Stimulated activated CD8-positive, alpha-beta memory T cell treated with anti-CD3 and anti-CD28 coated beads, Interleukin-12 subunit alpha, Interleukin-12 subunit beta, amount 100 ng/mL, for 24 hours (primary cell): ENCODE results near the gene TMEM140.
"Not testable (repeated sequence)": the region's sequence is repeated elsewhere in the genome, so short reads cannot be mapped to it uniquely, and the experiment has no call there.

Source experiments
- DNase-seq: peaks from one replicate; pipeline ENCODE4 v3.0.0-alpha.2; 2020; ENCODE audit errors: extremely low read depth

Gene TMEM140

GRCh38 chr7:135147899-135148721 is at the start of gene TMEM140:
TSS of gene TMEM140 (plus strand) at chr7:135148072. CDS start at chr7:135164442, 16,370 bp downstream.
- no peak for DNase-seq

- no peak for DNase-seq
Measured at GRCh38 chr7:135098391-135098790, 49.5 kb upstream of the TMEM140 start.

GRCh38 chr7:135100856-135101255 is 47.0 kb upstream of the TMEM140 start:
- DNase-seq, result no peak

- DNase-seq, result no peak
Measured at GRCh38 chr7:135102372-135102771, 45.5 kb upstream of the TMEM140 start.

- DNase-seq, result no peak
Measured at GRCh38 chr7:135109562-135109961, 38.3 kb upstream of the TMEM140 start.

GRCh38 chr7:135109976-135110375 is 37.9 kb upstream of the TMEM140 start:
- DNase-seq, result no peak

- DNase-seq, result no peak
Measured at GRCh38 chr7:135111379-135111778, 36.5 kb upstream of the TMEM140 start.

- no peak for DNase-seq
Measured at GRCh38 chr7:135114622-135115021, 33.2 kb upstream of the TMEM140 start.

- no peak for DNase-seq
Measured at GRCh38 chr7:135117096-135117495, 30.8 kb upstream of the TMEM140 start.

- DNase-seq, result no peak
Measured at GRCh38 chr7:135121868-135122267, 26.0 kb upstream of the TMEM140 start.

- not testable (repeated sequence) for DNase-seq
Measured at GRCh38 chr7:135124631-135125030, 23.2 kb upstream of the TMEM140 start.

GRCh38 chr7:135128931-135129330 is 18.9 kb upstream of the TMEM140 start:
- DNase-seq, result no peak

GRCh38 chr7:135129579-135129978 is 18.3 kb upstream of the TMEM140 start:
- DNase-seq, result no peak

GRCh38 chr7:135143885-135144668 is 3.8 kb upstream of the TMEM140 start:
- no peak for DNase-seq

GRCh38 chr7:135147341-135147898 is 452 bp upstream of the TMEM140 start:
- no peak for DNase-seq

GRCh38 chr7:135150072-135150782 is 2.4 kb downstream of the TMEM140 start:
- no peak for DNase-seq

GRCh38 chr7:135151132-135151531 is 3.3 kb downstream of the TMEM140 start:
- DNase-seq, result no peak

- DNase-seq, result no peak
Measured at GRCh38 chr7:135151533-135151932, 3.7 kb downstream of the TMEM140 start.

GRCh38 chr7:135152442-135152841 is 4.6 kb downstream of the TMEM140 start:
- DNase-seq, result no peak

- DNase-seq, result no peak
Measured at GRCh38 chr7:135154734-135155133, 6.9 kb downstream of the TMEM140 start.

- no peak for DNase-seq
Measured at GRCh38 chr7:135156290-135156689, 8.4 kb downstream of the TMEM140 start.

- DNase-seq, result no peak
Measured at GRCh38 chr7:135158141-135158655, 10.3 kb downstream of the TMEM140 start.
